ENCODE data around the gene GOLGA8H.
"Not testable (repeated sequence)": the region's sequence is repeated elsewhere in the genome, so short reads cannot be mapped to it uniquely, and the experiment has no call there.

GOLGA8H gene

DNA sequence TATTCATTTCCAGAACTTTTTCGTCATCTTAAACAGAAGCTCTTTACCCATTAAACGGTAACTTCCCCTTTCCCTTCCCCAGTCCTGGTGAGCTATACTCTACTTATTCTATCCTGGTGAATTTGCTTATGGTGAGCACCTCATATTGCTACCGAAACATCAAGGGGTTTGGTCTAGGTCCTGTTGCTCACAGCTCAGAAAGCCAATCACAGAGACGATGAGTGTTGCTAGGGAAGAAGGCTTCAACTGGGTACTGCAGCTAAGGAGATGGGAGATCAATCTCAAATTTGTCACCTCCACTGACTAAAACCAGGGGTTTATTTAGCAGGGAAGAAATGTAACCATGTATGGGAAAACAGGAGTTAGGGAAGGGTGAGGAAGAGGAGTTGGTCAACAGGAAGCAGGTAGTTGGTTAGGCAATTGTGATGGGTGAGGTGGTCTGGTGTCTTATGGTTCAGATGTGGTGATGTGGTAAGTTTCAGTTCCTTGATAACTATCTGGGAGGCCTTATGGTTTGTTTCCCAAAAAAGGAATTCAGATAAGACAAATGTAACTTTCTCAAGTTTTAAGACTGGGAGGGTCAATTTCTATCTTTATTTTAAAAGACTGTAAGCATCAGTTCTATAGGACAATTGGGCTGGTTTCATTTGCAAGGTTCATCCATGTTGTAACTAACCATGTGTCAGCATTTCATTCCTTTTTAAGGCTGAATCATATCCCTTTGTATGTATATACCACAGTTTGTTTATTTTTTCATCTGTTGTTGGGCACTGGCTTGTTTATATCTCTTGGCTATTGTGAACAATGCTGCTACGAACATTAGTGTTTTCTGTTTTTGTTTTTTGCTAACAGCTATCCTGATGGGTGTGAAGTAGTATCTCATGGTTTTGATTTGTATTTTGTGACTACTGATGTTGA lies 46.4 kb downstream of the GOLGA8H start:
- Histone ChIP-seq H3K27ac (ENCODE audit: low read depth, low read length) (no peak overlapping the region), H3K27me3 (ENCODE audit: control insufficient read depth in 1 of 2, insufficient read depth in 2 of 2, low read length in 2 of 2) (no peaks in the 10 kb centered on the region), H3K4me3 (ENCODE audit: low read depth in 1 of 2, low read length in 2 of 2) (no peak overlapping the region)

DNA sequence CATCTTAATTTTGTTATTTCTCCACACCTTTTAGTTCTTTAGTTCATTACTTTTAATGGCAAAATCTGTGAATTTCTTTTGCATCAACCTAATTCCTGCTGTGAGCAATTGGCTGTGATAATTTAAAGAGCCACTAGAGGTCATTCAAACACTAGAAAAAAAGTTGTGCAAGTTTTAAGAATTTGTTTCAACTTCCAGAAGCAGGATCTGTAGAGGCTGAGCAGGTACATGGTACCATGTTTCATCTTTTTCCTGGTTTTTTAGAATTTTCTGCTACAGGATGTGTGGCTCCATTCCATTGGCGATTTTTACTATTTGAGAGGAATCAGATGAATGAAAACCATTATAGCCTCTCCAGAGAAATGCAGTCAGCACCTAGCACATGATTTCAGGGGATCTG lies 57.3 kb downstream of the GOLGA8H start:
- H3K27me3 ChIP-seq (ENCODE audit: control insufficient read depth in 1 of 2, insufficient read depth in 2 of 2, low read length in 2 of 2); H3K27ac ChIP-seq (ENCODE audit: low read depth, low read length); H3K4me3 ChIP-seq (ENCODE audit: low read depth in 1 of 2, low read length in 2 of 2); H3K9me3 ChIP-seq (ENCODE audit: low read length); H3K36me3 ChIP-seq (ENCODE audit: insufficient read depth, low read length); H3K4me1 ChIP-seq (ENCODE audit: insufficient read depth, low read length); H3K9ac ChIP-seq (ENCODE audit: low read length): not testable (repeated sequence)

More for the DNA sequence above, 46.4 kb downstream of the GOLGA8H start:
- Histone ChIP-seq H3K36me3 (ENCODE audit: insufficient read depth, low read length) (no peaks in the 10 kb centered on the region), H3K9me3 (ENCODE audit: low read length) (no peaks in the 10 kb centered on the region), H3K4me1 (ENCODE audit: insufficient read depth, low read length) (no peaks in the 10 kb centered on the region), H3K9ac (ENCODE audit: low read length) (no peak overlapping the region)

Measured in muscle layer of colon (tissue), 2 donors.